ENCODE measurements around the gene CSTPP1.

GRCh38 chr11:47099214-47099917, 162.8 kb downstream of the CSTPP1 start:
- TF ChIP-seq, protein P1, sequence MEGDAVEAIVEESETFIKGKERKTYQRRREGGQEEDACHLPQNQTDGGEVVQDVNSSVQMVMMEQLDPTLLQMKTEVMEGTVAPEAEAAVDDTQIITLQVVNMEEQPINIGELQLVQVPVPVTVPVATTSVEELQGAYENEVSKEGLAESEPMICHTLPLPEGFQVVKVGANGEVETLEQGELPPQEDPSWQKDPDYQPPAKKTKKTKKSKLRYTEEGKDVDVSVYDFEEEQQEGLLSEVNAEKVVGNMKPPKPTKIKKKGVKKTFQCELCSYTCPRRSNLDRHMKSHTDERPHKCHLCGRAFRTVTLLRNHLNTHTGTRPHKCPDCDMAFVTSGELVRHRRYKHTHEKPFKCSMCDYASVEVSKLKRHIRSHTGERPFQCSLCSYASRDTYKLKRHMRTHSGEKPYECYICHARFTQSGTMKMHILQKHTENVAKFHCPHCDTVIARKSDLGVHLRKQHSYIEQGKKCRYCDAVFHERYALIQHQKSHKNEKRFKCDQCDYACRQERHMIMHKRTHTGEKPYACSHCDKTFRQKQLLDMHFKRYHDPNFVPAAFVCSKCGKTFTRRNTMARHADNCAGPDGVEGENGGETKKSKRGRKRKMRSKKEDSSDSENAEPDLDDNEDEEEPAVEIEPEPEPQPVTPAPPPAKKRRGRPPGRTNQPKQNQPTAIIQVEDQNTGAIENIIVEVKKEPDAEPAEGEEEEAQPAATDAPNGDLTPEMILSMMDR (IDR thresholded peaks at IDR 0.05; ENCODE audit: low read length): no peak
- no peak for TF ChIP-seq EZH2 (IDR thresholded peaks at IDR 0.05; ENCODE audit: borderline replicate concordance, low read length)

Measured in OCI-LY1 (cell line).